ENCODE measurements around the gene C11orf97.

- TF ChIP-seq CTCF (IDR thresholded peaks at IDR 0.05): no peak
- TF ChIP-seq TCF7L2 (IDR thresholded peaks at IDR 0.05; ENCODE audit: low read depth, low read length): no peak
Observed at GRCh38 chr11:94539420-94539819, 27.2 kb downstream of the C11orf97 start.
